Endothelial cell of umbilical vein (primary cell): ENCODE measurements around the gene CRELD2. TPM values are rescaled to one million over a fixed set of nuclear protein-coding genes. Genes with fewer than 3 reads are reported as not detected.

Experiments used
- BruUV-seq: library from RNA; stranded (reverse); fragments of 400-500 nt; replicated peaks from 2 replicates; lab custom pipeline; 2021; lab: Mats Ljungman, UMichigan
- CTCF ChIA-PET: fragments of 300-600, 350-600 bp; sonication (Branson Sonifier 250); formaldehyde crosslinking; loops from one replicate; lab custom pipeline; 2021; ENCODE audit warnings: antibody characterized with exemption, inconsistent platforms; lab: Charles Lee
- POLR2A ChIA-PET: fragments of 300-600, 350-600 bp; sonication (Branson Sonifier 250); formaldehyde crosslinking; loops from one replicate; lab custom pipeline; 2021; ENCODE audit warnings: antibody characterized with exemption, inconsistent platforms; lab: Charles Lee
- DNase-seq: peaks from one replicate; pipeline ENCODE4 v3.0.0-alpha.2; 2011; ENCODE audit warnings: low read depth, low spot score
- FAIRE-seq: peaks from 2 replicates; lab custom pipeline; 2011; peaks lifted over from hg19 to GRCh38; lab: Jason Lieb, UNC
- H2AFZ ChIP-seq: 2 replicates; pipeline ENCODE4 v1.6.0; 2012; ENCODE audit warnings: low read depth, low read length, control low read depth, inconsistent platforms
- H3K27ac ChIP-seq: 2 replicates; pipeline ENCODE4 v1.5.1; 2011; ENCODE audit warnings: low read depth, mild to moderate bottlenecking, control low read depth, low read length, moderate library complexity; ENCODE audit not compliant: insufficient read depth
- H3K27me3 ChIP-seq, 2 experiments: 2 replicates each; pipeline versions ENCODE4 v1.6.0 to v1.6.1; 2011; ENCODE audit warnings: low read length in 2 of 2, mixed read lengths in 1 of 2; ENCODE audit not compliant: control insufficient read depth in 2 of 2, insufficient read depth in 2 of 2
- H3K36me3 ChIP-seq, 2 experiments: 2 replicates in 1 of 2; 3 replicates in 1 of 2; pipeline ENCODE4 v1.5.1; 2011; ENCODE audit warnings: low read length in 2 of 2, mild to moderate bottlenecking in 1 of 2, moderate library complexity in 1 of 2; ENCODE audit not compliant: control insufficient read depth in 2 of 2, insufficient read depth in 2 of 2; ENCODE audit errors: extremely low read depth in 1 of 2
- H3K4me1 ChIP-seq: 3 replicates; pipeline ENCODE4 v1.5.1; 2011; ENCODE audit warnings: mild to moderate bottlenecking, low read length; ENCODE audit not compliant: control insufficient read depth, insufficient read depth; ENCODE audit errors: extremely low read depth
- H3K4me2 ChIP-seq: 2 replicates; pipeline ENCODE4 v1.6.1; 2011; ENCODE audit warnings: low read length, control low read depth, mixed read lengths; ENCODE audit not compliant: insufficient read depth
- H3K4me3 ChIP-seq, 3 experiments: fragments of 200-600 bp in 1 of 3; sonication (generic), shearing (Covaris generic) in 1 of 3; replicated peaks in 1 of 3; 2 replicates each; pipeline ENCODE4 v1.5.1; 2011 to 2016; ENCODE audit warnings: control low read depth in 3 of 3, low read length in 3 of 3, mild to moderate bottlenecking in 2 of 3, inconsistent platforms in 1 of 3, low read depth in 1 of 3, moderate library complexity in 1 of 3; ENCODE audit not compliant: insufficient read depth in 1 of 3
- H3K79me2 ChIP-seq: 2 replicates; pipeline ENCODE4 v1.6.0; 2012; ENCODE audit warnings: low read length, inconsistent platforms; ENCODE audit not compliant: control insufficient read depth, insufficient read depth
- H3K9ac ChIP-seq: replicated peaks from 2 replicates; pipeline ENCODE3; 2011; ENCODE audit warnings: low read length, control low read depth; ENCODE audit not compliant: insufficient read depth; ENCODE audit errors: extremely low read depth
- H3K9me1 ChIP-seq: replicated peaks from 3 replicates; pipeline ENCODE4 v1.6.0; 2011; ENCODE audit warnings: mild to moderate bottlenecking, low read length; ENCODE audit not compliant: control insufficient read depth, insufficient read depth; ENCODE audit errors: extremely low read depth
- H3K9me3 ChIP-seq: replicated peaks from 2 replicates; pipeline ENCODE4 v1.5.1; 2012; ENCODE audit warnings: low read length, inconsistent platforms; ENCODE audit not compliant: control insufficient read depth, insufficient read depth
- H4K20me1 ChIP-seq: replicated peaks from 2 replicates; pipeline ENCODE3; 2011; ENCODE audit warnings: mild to moderate bottlenecking, low read length; ENCODE audit not compliant: control insufficient read depth, insufficient read depth; ENCODE audit errors: extremely low read depth
- EZH2 ChIP-seq: IDR thresholded peaks from 2 replicates; pipeline ENCODE4 v1.6.1; 2012; ENCODE audit warnings: borderline replicate concordance, low read depth, mild to moderate bottlenecking, moderate library complexity, low read length, inconsistent platforms; ENCODE audit not compliant: severe bottlenecking
- FOS ChIP-seq: IDR thresholded peaks from 2 replicates; pipeline ENCODE4 v1.6.1; 2011; ENCODE audit warnings: mild to moderate bottlenecking, low read length, moderate library complexity, borderline replicate concordance; ENCODE audit not compliant: insufficient read depth
- GATA2 ChIP-seq: IDR thresholded peaks from 2 replicates; pipeline ENCODE4 v1.7.0; 2011; ENCODE audit warnings: low read depth, mild to moderate bottlenecking, moderate library complexity, mixed read lengths, low read length; ENCODE audit not compliant: insufficient read length, insufficient read depth
- JUN ChIP-seq: IDR thresholded peaks from 2 replicates; pipeline ENCODE4 v1.6.1; 2011; ENCODE audit warnings: borderline replicate concordance, low read depth; ENCODE audit not compliant: insufficient read length, insufficient read depth
- MYC ChIP-seq: IDR thresholded peaks from one replicate; pipeline ENCODE4 v1.6.1; 2011; ENCODE audit warnings: mild to moderate bottlenecking, low read depth, low read length
- POLR2A ChIP-seq: IDR thresholded peaks from 2 replicates; pipeline ENCODE4 v1.6.1; 2012; ENCODE audit warnings: low read depth, mild to moderate bottlenecking, control low read depth, low read length
- POLR2AphosphoS5 ChIP-seq: IDR thresholded peaks from 2 replicates; pipeline ENCODE4 v1.6.1; 2012; ENCODE audit warnings: low read depth, mild to moderate bottlenecking, control low read depth, low read length, moderate library complexity; ENCODE audit not compliant: insufficient read depth
- dilution Hi-C: fragments of 300-500 bp; cut with MboI; formaldehyde crosslinking; loops from one replicate; pipeline ENCODE4 v1.15.0; 2019; ENCODE audit warnings: low sequenced_read_pairs; ENCODE audit not compliant: extremely low pct_ligation_motif_present
- intact Hi-C: fragments of 100-400 bp; cut with micrococcal nuclease; formaldehyde crosslinking; loops from one replicate; pipeline ENCODE4 v1.10.0; 2022
- polyA plus RNA-seq, 4 experiments: library from polyadenylated mRNA; depleted of rRNA in 3 of 4; stranded (reverse) in 3 of 4; unstranded in 1 of 4; fragments of >200 nt; gene quantifications; 2 replicates each; pipeline versions ENCODE4 v1.2.1 to v1.2.3, GENCODE V29; 2011 to 2012; ENCODE audit warnings: missing spikeins in 1 of 4
- total RNA-seq: library from RNA; stranded (reverse); gene quantifications from 2 replicates; pipeline ENCODE4 v1.2.3, GENCODE V29; 2021
- TF ChIP-seq, protein P1 (sequence below): IDR thresholded peaks from 2 replicates; pipeline ENCODE4 v1.6.1; 2011; ENCODE audit not compliant: insufficient read depth, insufficient read length
- TF ChIP-seq, protein P2 (sequence below), 2 donors: IDR thresholded peaks; 1 replicate in 1 of 2; 2 replicates in 1 of 2; pipeline ENCODE4 v1.5.1; 2011; ENCODE audit warnings: low read length in 2 of 2, mild to moderate bottlenecking in 2 of 2, moderate library complexity in 2 of 2, control low read depth in 1 of 2, inconsistent platforms in 1 of 2, low read depth in 1 of 2; ENCODE audit not compliant: insufficient read depth in 1 of 2; ENCODE audit errors: extremely low read depth in 1 of 2

CRELD2 gene
- total and polyA plus RNA-seq, 2 donors (not counting 3 experiments of a cell fraction or from before 2014, with no cell fraction given) = 71.0 to 86.3 TPM

DNA sequence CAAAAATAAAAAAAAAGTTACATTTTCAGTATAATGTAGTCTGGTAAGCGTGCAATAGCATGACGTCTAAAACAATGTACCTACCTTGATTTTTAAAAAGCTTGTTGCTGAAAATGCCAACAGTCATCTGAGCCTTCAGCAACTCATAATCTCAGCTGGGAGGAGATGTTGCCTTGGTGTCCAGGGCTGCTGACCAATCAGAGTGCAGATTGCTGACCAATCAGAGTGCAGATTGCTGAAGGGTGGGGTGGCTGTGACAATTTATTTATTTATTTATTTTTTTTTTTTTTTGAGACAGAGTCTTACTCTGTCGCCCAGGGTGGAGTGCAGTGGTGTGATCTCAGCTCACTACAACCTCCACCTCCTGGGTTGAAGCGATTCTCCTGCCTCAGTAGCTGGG lies 47.0 kb upstream of the CRELD2 start:
- BruUV-seq = no TSS peak
- Histone ChIP-seq H3K27ac (no peak overlapping the region), H3K79me2 (peaks cover 93% of the 10 kb centered on the region), H3K4me1 (no peaks in the 10 kb centered on the region), H3K4me3 (no peak overlapping the region), H3K9ac (no peak overlapping the region), H3K9me3 (no peaks in the 10 kb centered on the region), H3K4me2 (no peak overlapping the region), H4K20me1 (peaks cover 6% of the 10 kb centered on the region), H3K36me3 (no peaks in the 10 kb centered on the region), H3K27me3 (no peaks in the 10 kb centered on the region), H2AFZ (no peak overlapping the region), H3K9me1 (no peaks in the 10 kb centered on the region)
- TF ChIP-seq MYC (no peak), EZH2 (no peak), JUN (no peak), FOS (no peak), POLR2A (no peak), GATA2 (no peak), POLR2AphosphoS5 (no peak)
- TF ChIP-seq, protein P1, sequence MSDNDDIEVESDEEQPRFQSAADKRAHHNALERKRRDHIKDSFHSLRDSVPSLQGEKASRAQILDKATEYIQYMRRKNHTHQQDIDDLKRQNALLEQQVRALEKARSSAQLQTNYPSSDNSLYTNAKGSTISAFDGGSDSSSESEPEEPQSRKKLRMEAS = no peak
- TF ChIP-seq, protein P2, sequence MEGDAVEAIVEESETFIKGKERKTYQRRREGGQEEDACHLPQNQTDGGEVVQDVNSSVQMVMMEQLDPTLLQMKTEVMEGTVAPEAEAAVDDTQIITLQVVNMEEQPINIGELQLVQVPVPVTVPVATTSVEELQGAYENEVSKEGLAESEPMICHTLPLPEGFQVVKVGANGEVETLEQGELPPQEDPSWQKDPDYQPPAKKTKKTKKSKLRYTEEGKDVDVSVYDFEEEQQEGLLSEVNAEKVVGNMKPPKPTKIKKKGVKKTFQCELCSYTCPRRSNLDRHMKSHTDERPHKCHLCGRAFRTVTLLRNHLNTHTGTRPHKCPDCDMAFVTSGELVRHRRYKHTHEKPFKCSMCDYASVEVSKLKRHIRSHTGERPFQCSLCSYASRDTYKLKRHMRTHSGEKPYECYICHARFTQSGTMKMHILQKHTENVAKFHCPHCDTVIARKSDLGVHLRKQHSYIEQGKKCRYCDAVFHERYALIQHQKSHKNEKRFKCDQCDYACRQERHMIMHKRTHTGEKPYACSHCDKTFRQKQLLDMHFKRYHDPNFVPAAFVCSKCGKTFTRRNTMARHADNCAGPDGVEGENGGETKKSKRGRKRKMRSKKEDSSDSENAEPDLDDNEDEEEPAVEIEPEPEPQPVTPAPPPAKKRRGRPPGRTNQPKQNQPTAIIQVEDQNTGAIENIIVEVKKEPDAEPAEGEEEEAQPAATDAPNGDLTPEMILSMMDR (IDR thresholded peaks at IDR 0.05; ENCODE audit: extremely low read depth in 1 of 2, insufficient read depth in 1 of 2, low read depth in 1 of 2, low read length in 2 of 2) = no peak
- DNase-seq (no peak), FAIRE-seq (no peak)
- intact Hi-C loops (no loop called here), dilution Hi-C loops (no loop called here)
- ChIA-PET CTCF (no interaction called here), POLR2A (no interaction called here)
